ENCODE measurements around the gene CTDNEP1.
"Not testable (repeated sequence)": the region's sequence is repeated elsewhere in the genome, so short reads cannot be mapped to it uniquely, and the experiment has no call there.

The CTDNEP1 gene

DNA sequence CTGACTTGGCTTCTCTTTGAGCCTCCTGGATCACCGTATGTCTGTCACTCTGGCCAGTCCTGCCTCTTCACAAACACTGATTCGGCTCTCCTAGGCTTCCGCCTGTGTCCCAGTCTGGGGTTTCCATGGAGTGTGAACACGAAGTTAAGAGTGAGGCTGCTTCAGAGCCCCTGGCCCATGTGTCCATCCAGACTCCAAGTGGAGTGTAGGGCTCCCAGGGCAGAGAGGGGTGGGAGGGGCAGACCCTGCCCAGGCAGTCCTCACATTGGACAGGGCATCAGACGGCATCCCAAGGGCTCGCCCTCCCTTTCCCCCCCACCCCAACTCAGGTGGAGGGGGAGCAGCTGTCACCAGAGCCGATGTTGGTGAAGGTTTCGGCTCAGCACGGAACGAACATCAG lies 7.7 kb downstream of the CTDNEP1 start:
- not testable (repeated sequence) for DNase-seq

DNA sequence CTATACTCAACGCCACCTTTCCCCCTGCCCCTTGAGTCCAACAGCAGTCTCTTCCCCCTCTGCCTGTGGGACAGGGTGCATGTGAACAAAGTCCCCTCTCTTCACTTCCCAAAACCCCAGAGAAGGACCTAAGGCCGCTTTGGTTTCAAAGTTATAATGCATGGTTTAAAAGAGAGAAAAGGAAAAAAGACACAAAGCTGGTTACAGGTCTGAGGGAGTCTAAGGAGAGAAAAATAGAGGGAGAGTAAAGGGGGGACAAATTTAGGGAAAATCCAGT lies 8.1 kb downstream of the CTDNEP1 start:
- no peak for DNase-seq

DNA sequence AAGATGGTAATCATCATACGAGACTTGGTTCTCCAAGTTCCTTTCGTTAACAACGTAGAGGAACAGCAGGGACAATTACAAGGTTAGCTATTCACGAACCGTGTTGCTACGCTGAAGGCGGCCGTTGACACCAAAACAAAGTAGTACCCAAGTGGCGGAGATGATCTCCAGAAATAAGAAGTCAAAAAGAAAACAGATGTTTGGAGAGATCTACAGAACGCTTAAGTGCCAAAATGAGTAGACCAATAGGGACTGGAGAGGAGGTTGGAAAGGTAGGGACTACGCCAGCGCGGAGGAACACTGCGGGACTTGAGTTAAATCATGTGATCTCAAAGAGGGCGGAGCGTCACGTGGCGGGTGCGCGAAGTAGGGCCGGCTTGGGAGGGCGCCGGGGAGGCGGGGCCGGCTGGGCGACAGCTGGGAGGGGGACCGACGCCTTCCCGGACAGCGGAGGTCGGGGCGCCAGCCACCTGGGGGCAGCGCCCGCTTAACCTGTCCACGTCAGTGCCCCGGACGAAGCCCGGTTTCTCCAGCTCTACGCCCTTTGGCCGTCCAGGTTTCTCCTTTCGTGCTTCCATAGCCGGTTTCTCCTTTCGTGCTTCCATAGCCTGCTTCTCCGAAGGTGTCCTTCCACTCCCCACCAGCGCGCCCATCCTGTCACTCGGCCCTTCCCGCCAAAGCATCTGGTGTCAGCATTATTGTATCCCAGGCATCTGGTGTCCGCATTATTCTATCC lies 8.6 kb downstream of the CTDNEP1 start:
- DNase-seq = peak; percentile 96

DNA sequence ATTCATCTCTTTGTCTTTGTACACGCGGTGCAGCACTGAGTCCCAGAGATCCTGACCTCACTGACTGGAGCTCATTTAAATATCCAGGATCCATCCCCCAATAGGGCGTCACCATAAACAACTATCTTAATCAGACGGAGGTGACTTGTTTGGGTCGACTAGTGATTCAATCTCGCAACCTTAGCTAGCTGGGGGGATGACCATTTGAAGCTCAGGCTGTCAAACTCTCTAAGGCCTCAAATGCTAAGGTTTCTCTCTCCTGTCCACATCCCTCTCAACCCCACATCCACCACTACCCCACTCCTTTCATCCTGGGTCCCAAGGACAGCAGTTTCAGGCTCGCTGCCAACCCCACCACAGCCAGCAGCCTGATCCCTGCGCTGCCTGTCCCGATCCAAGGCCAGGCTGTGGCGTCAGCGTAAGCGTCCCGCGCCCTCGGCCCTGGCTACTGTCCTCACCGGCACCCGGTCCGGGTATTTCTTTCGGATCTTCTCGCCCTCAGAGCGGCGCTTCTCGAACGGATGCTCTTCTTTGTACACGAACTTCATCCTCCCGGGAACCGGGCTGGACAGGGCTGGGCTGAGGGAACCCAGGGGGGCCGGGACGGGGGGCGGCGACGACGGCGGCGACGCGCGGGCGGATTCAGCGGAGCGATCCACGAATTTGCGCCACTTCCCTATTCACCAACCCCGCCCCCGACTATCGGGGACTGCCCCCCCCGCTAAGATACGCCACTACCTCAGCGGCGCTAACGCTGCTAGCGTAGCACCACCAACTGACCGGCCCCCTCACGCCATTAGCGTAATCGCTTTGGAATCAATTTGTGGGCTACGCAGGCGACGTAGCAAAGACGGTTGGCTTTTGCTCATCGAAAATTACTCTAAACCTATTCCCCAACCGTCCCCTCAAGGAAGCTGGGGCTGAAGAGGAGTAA lies 9.5 kb downstream of the CTDNEP1 start, which contains the start of gene GABARAP:
Gene GABARAP, minus strand, starts transcription at position 667 of the 934 bp plus-strand sequence. Its CDS starts 119 bp downstream, at position 548.
- DNase-seq = peak; percentile 93

DNA sequence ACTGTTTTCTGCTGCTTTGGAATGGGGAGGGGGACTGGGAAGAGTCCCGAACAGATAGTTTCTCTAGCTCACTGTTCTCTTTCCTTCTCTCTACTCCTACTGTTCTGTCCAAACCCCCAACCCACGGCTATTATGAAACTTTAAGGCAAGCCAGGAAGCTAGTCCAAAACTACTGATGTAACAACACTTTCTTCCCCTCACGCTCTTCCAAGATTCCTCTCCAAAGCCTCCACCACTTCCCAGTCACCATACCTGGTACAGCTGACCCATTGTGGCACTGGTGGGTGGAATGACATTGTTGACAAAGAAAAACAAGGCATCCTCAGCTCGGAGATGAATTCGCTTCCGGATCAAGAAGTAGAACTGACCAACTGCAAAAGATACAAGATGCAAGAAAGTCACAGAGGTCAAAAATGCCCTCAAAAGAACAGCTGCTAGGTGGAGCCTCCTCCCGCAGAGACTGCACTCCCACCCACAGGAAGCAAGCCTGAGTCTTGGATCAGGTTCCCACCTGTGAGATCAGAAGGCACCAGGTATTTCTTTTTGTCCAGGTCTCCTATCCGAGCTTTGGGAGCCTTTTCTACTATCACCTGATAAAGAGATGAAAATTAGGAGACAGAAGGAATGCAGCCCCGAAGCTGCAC lies 10.3 kb downstream of the CTDNEP1 start:
- no peak for DNase-seq

DNA sequence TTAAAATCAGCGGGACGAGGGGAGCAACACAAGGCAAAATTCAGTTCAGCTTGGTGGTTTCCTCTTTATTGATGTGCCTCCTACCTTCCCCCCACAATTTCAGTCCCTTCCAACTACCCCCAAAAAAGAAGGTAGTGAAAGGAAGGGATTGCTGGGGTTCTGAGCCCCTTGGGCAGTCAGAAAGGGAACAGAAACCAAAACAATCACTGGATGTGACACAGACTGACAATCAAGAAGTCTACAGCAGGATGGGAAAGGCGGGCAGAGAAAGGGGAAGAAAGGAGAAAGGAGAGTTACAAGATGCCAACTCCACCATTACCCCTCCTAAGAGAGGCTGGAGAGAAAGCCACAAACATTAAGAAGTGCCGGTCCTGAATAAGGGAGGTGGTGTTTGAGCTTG lies 11.2 kb downstream of the CTDNEP1 start:
- no peak for DNase-seq

DNA sequence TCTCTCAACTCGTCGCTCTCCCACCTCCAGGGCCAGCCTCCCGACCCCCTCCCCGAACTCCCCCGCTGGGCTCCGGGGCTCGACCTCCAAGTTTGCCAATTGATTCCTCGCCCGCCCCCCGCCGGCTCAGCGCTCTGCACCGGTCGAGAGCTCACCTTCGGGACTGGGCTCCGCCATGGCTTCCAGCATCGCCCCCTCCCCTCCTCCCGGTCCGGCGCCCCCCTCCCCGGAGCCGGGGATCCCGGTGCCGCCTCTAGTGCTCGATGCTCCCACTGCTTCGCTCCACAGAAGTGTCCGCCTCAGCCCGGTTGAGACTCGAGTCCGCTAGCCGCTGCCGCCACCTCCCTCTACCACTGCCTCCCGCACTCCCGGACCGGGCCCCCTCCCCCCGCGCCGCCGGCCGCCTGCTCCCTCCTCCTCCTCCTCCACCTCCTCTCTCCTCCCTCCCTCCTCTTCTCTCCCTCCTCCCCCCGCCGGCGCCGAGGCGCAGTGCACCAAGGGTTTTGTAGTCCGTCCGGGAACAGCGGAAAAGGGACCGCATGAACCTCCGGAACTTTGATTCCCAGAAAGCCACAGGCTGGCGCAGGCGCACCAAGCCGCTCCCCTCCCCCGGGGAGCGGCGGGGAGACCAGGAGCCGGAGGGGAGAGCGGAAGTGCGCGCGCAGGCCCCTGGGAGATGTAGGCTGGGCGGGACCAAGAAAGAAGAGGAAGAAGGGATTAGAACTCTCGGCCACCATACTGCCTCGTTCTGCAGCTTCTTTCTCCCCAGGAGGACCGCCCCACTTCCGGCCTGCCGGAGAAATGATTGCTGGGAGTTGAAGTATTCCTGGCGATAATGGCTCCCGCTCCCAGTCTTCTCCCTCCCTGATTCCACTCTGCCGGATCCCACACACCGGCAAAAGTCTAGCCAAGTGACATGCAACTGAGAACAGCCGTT lies 12.2 kb downstream of the CTDNEP1 start, which contains the start of gene PHF23:
Gene PHF23, minus strand, starts transcription at position 367 of the 937 bp plus-strand sequence. Its CDS starts 178 bp downstream, at position 189.
- peak; percentile 99 for DNase-seq

DNA sequence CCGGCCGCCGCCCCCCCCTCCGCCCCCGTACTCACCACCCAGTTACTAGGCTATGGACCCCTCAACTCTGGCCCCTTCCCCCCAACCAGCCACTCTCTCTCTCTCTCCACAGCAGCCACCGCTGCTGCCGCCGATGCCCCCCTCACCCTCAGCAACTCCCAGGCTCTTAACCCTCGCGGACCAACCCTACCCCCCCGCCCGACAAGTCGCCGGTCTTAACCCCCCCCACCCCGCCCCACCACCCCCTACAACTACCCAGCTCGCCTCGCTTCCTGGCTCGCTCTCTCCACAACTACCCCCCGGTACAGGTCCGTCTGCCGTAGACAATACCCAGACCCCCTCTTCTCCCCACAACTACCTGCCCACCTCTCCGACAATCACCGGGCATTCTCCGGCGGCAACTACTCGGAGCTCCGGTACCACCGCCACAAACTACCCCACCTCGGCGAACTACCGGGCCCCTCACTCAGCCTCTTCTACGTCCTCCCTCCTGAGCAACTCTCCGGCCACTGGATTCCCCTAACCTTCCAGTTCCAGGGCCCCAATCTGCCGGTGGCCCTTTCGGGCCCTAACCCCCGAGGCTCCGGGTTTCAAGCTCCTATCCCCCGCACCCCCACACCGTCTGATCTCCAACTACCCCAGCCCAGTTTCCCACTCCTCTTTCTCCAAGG lies 13.0 kb downstream of the CTDNEP1 start:
- DNase-seq = peak; percentile 39

DNA sequence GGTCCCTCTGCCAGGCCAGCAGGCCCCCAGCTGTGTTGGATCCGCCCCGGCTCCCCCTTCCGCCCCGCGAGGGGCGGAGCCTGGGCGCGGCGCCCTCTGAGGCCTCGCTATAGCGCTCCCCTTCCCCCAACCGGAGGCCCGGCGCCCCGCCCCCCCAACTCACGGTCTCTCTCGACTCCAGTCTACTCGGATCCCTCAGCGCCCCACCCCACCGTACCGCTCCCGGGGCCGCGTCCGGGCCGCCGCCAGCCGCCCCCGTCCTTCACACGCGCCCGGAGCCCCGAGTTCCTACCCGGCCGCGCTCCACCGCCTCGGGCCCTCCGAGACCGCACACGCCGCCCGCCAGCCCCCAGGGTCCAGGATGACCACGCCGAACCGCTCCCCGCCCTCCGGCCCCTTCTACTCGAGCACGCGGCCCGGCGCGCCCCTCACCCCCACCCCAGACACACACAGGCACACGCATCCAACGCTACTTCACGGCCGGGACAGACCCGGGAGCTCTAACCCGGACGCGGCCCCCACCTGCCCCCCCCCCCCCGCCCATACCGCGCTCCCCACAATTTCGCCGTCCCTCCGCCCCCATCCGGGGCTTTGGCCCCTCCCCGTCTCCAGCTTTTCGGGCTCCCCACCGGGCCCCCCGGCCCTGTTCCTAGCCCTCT lies 13.6 kb downstream of the CTDNEP1 start:
- DNase-seq = peak; percentile 93

DNA sequence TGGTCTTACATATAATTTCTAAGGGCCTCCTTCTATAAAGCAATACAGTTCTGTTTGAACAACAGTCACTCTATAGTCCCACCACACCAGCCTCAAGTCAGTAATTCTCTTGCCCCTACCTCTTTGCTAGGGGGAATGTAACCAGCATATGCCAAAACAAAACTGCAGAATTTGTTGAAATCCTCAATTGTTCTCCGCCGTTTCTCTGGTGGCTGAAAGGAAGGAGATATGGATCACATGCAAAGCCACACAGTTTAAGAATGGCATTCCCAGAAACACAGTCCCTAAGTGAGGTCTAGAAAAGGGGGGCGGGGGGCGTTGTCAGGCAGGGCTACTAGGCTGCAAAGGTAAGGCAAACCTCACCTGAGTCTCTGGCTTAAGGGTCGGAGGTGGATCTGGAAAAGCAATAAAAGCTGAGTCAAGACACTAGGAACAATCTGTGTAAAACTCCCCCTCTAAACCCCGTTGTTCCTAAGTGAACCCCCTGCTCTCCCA lies 14.2 kb downstream of the CTDNEP1 start:
- DNase-seq = no peak

DNA sequence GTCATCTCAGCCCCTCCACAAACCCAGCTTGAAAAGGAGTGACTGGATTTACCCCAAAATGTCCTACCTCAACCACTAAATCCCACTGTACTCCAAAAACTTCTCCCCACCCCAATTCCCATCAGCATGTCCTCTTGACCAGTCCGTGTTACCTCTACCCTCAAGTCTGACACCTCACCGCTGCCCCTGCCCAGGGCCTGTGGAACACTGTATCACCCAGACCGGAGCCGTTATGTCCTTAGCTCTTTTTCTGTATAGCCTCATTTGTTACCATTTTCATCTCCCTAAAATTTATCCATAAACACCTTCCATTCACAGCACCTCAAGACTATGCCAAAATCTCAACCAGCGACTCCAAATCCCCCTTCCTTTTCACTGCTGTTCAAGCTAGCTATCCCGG lies 14.7 kb downstream of the CTDNEP1 start:
- no peak for DNase-seq

DNA sequence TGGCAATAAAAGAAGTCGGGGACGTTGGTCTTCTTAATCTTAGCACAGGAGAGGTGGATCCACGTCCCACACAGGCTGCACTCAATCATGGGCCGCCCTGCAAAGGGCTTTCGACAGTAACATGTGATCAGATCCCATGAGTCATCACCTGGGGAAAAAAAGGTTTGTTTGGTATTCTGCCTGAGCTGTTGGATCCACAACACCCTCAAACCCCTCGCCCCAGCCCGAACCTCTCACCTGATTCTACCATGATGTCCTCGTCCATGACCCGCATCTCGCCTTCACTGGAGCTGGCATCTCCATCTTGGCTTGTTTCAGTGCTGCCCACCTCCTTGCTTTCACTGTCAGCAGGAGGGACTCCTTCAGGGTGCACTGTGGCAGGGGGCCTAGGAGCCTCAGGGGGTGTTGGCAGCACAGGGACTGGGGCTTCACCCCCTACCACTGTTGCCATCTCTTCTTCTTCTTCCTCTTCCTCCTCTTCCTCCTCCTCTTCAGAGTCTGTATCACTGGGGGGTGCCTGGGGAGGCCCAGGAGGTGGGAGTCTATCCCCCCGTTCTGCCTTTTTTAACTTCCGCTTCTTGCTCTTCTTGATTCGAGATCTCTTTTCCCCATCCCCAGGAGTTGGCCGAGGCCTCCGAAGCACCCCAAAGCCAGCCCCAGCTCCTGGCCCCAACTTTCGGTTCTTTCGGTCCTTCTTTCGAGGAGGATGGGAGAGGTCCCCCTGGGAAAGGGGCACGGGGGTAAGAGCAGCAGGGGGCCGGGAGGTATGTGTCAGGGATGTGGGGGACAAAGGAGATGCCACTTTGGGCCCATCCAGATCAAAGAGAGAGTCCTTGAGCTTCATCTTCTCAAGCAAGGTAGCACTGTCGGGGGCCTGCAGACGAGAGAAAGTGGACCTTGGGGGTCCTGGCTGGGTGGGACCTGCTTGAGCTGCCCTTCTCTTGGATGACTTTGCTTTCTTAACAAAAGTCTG lies 15.6 kb downstream of the CTDNEP1 start:
- peak; percentile 35 for DNase-seq

DNA sequence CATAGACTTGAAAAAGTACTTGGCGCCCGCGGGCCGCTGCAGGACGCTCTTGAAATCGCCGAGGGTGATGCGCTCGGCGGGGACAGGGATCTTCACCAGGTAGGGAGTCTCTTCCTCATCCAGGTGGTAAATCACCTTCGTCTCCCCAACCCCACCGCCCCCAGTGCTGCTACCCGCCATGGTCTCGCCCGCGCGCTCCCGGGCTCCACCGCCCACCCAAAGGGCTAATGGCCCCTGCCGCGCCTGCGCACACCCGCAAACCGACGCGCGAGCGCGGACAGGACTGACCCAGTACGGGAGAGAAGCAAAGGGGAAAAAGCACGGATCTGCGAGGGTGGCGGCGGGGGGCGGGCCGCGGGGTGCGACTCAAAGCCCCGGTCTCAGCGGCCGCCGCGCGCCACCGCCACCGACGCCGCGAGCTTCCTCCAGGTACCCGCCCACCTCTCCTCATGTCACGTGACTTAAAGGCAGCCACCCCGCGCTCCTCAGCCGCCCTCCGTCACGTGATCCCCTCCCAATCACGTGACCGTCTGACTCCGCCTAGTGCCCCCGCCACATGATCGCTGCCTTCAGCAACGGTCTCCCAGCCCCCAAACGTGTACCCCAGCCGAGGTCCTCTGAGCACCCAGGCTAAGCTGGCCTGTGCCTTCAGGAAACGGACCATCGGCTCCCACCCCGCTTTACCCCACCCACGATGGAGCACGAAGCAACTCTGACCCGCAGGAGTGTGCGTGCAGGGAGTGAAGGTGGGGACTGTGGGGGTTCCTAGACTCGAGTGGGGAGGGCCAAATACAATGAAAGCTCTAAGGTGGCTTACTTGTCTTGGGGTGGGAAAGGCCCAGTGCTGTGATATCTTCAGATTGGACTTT lies 17.2 kb downstream of the CTDNEP1 start, which contains the start of gene DVL2:
Gene DVL2, minus strand, starts transcription at position 435 of the 869 bp plus-strand sequence. Its CDS starts 255 bp downstream, at position 180.
- peak; percentile 95 for DNase-seq

DNA sequence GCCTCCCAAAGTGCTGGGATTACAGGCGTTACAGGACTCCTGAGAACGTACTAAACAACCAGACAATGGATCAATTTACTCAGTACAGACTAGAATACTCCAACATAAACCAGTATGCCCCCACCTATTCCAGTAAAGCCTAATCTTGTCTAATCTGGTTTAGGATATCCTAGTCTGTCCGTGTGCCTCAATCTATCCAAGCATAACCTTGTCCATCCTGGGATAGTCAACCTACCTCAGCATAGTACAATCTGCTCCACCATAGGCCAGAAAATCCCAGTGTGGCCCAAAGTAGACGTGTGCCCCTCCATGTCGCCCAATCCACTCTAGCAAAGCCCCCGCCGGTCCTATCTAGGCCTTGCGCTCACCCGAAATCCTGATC lies 17.8 kb downstream of the CTDNEP1 start:
- DNase-seq = no peak

DNA sequence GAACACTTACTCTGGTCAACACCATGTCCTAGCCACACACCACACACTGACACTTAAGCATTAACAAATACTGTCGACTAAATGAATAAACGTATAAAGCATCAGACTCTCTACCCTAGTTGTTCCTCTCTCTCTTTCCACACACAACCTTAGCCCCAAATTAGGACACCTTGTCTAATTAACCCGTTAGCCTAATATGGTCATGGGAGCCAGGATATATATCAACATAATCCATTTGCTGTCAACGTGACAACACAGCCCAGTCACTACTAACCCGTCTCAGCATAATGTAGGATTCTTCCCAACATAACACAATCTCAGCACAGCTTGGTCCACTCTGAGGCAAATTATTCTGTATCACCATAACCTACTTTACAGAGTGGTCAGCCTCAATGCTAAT lies 19.4 kb downstream of the CTDNEP1 start:
- DNase-seq = no peak

DNA sequence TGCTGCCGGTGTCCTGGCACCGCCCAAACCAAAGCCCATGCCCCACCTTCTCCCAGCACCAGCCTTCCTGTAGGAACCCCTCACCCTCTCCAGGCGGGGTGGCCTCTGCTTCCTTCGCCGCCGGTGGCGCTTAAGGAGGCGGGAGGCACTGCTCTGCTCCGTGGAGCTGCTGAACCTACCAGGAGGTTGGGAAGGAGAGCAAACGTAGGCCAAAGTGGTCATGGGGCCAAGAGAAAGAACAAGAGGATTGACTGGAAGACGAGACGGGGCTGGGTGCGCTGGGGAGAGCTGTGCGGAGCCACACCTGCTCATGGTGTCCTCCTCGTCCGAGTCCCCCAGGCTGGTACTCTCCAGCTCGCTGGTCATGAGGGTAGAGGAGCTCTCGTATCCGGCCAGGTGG lies 22.0 kb downstream of the CTDNEP1 start:
- DNase-seq = no peak

DNA sequence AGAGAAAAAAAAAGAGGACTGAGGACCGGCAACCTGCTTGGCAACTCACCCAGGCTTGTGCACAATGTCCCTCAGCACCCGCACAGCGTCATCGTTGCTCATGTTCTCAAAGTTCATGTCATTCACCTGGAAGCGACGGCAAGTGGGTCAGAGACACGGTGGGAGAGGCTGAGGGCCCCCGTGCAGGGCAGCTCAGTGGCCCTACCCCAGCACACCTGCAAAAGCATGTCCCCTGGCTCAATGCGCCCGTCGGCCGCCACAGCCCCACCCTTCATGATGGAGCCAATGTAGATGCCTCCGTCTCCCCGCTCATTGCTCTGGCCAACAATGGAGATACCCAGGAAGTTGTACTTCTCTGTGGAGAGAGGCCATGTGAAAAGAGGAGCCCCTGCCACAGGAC lies 22.6 kb downstream of the CTDNEP1 start:
- no peak for DNase-seq

All from CD4-positive, alpha-beta T cell treated with Interleukin-17A for 4 hours (primary cell).